Fibroblast of pulmonary artery (primary cell): ENCODE data around the gene TBX2.
A peak's percentile ranks its signal among the peaks of the same experiment; 100 is the strongest.
"Not testable (repeated sequence)": the region's sequence is repeated elsewhere in the genome, so short reads cannot be mapped to it uniquely, and the experiment has no call there.

Source experiments
- DNase-seq: peaks from one replicate; pipeline ENCODE4 v3.0.0-alpha.2; 2010; ENCODE audit warnings: low read depth
- H3K4me3 ChIP-seq: replicated peaks from 2 replicates; pipeline ENCODE4 v1.5.1; 2011; ENCODE audit warnings: low read depth, mild to moderate bottlenecking, control low read depth, low read length, moderate library complexity
- TF ChIP-seq, protein P1 (sequence below): IDR thresholded peaks from 2 replicates; pipeline ENCODE4 v1.5.1; 2011; ENCODE audit warnings: mild to moderate bottlenecking, control low read depth, low read length, inconsistent platforms; ENCODE audit errors: missing control alignments

Gene TBX2

GRCh38 chr17:61427567-61427966, 27.9 kb downstream of the TBX2 start:
- DNase-seq, result no peak
- TF ChIP-seq, protein P1, sequence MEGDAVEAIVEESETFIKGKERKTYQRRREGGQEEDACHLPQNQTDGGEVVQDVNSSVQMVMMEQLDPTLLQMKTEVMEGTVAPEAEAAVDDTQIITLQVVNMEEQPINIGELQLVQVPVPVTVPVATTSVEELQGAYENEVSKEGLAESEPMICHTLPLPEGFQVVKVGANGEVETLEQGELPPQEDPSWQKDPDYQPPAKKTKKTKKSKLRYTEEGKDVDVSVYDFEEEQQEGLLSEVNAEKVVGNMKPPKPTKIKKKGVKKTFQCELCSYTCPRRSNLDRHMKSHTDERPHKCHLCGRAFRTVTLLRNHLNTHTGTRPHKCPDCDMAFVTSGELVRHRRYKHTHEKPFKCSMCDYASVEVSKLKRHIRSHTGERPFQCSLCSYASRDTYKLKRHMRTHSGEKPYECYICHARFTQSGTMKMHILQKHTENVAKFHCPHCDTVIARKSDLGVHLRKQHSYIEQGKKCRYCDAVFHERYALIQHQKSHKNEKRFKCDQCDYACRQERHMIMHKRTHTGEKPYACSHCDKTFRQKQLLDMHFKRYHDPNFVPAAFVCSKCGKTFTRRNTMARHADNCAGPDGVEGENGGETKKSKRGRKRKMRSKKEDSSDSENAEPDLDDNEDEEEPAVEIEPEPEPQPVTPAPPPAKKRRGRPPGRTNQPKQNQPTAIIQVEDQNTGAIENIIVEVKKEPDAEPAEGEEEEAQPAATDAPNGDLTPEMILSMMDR, result no peak
- no peak overlapping the region for H3K4me3 ChIP-seq

- DNase-seq, result no peak
- TF ChIP-seq, protein P1, result no peak
- H3K4me3 ChIP-seq, result no peak overlapping the region
These were observed 29.6 kb downstream of the TBX2 start for GRCh38 chr17:61429274-61429673.

DNA sequence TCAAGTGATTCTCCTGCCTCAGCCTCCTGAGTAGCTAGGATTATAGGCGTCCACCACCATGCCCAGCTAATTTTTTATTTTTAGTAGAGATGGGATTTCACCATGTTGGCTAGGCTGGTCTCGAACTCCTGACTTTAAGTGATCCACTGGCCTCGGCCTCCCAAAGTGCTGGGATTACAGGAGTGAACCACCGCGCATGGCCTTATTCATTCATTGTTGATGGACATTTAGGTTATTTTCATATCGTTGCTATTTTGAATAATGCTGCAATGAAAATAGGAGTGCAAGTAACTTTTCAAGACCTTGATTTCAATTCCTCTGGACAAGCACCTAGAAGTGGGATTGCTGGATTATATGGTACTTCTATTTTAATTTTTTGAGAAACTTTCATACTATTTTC, 30.2 kb downstream of the TBX2 start:
- DNase-seq, result not testable (repeated sequence)

GRCh38 chr17:61431594-61432311, 32.1 kb downstream of the TBX2 start:
- DNase-seq, result peak; percentile 32
- no peak overlapping the region for H3K4me3 ChIP-seq

More for the DNA sequence above, 30.2 kb downstream of the TBX2 start:
- not testable (repeated sequence) for H3K4me3 ChIP-seq

GRCh38 chr17:61436273-61436672, 36.6 kb downstream of the TBX2 start:
- TF ChIP-seq, protein P1, result no peak
- no peak for DNase-seq
- no peak overlapping the region for H3K4me3 ChIP-seq

More at GRCh38 chr17:61431594-61432311, 32.1 kb downstream of the TBX2 start:
- TF ChIP-seq, protein P1, result no peak

DNA sequence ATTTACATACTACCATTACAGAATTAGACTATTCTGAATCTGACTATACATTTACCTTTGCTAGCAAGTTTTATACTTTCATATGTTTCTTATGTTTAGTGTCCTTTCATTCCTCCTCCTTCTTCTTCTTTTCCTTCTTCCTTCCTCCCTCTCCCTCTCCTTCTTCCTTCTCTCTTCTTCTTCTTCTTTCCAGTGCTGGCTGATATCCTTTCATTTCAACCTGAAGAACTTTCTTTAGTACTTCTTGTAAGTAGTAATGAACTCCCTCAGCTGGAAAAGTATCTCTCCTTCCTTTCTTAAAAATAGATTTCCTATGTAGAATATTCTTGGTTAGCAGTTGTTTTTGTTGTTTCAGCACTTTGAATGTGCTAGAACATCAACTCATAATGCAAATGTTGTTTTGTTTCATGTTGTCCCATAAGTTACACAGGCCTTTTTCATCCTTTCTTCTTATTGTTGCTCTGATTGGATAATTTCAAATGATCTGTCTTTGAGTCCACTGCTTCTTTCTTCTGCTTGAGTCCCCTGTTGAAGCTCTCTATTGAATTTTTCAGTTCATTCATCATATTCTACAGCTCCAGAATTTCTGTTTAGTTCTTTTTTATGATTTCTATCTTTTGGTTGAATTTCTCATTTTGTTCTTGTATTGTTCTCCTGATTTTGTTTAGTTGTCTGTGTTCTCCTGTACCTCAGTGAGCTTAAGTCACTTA, 37.5 kb downstream of the TBX2 start:
- DNase-seq, result no peak
- TF ChIP-seq, protein P1, result no peak
- H3K4me3 ChIP-seq, result no peak overlapping the region

- TF ChIP-seq, protein P1, result no peak
- no peak for DNase-seq
- H3K4me3 ChIP-seq, result no peak overlapping the region
These were observed 41.1 kb downstream of the TBX2 start for GRCh38 chr17:61440697-61441096.

DNA sequence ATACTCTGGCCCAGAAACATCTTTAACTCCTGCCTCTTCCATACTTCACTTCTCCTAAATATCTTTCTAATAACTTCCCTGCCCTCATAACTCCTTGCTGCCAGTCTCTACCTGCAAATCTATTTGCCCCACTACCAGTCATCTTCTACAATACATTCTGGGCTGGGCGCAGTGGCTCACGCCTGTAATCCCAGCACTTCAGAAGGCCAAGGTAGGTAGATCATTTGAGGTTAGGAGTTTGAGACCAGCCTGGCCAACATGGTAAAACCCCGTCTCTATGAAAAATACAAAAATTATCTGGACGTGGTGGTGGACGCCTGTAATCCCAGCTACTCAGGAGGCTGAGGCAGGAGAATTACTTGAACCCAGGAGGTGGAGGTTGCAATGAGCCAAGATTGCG, 41.9 kb downstream of the TBX2 start:
- H3K4me3 ChIP-seq, DNase-seq: not testable (repeated sequence)
